HG02981 (cell line): Measurements from ENCODE around the gene APBA2.

Experiments used
- ATAC-seq: cut with Tn5 transposase; IDR thresholded peaks from one replicate; pipeline ENCODE4 v1.9.1; 2021; ENCODE audit warnings: mild to moderate bottlenecking, moderate library complexity; ENCODE audit not compliant: unreplicated experiment

The APBA2 gene

DNA sequence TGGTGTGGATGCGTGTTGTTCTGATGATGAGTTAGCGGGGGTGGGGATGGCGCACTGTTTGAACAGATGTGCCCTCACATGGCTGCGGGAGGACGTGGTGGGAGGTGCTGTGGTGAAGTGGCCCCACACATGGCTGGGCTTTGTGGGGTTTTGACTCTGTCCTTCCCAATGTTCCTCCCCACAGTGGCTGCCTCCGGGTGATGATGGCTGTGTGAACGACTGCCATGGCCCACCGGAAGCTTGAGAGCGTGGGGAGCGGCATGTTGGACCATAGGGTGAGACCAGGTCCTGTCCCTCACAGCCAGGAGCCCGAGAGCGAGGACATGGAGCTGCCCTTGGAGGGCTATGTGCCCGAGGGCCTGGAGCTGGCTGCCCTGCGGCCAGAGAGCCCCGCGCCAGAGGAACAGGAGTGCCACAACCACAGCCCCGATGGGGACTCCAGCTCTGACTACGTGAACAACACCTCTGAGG is 167.9 kb downstream of the APBA2 start:
- ATAC-seq, result no peak

DNA sequence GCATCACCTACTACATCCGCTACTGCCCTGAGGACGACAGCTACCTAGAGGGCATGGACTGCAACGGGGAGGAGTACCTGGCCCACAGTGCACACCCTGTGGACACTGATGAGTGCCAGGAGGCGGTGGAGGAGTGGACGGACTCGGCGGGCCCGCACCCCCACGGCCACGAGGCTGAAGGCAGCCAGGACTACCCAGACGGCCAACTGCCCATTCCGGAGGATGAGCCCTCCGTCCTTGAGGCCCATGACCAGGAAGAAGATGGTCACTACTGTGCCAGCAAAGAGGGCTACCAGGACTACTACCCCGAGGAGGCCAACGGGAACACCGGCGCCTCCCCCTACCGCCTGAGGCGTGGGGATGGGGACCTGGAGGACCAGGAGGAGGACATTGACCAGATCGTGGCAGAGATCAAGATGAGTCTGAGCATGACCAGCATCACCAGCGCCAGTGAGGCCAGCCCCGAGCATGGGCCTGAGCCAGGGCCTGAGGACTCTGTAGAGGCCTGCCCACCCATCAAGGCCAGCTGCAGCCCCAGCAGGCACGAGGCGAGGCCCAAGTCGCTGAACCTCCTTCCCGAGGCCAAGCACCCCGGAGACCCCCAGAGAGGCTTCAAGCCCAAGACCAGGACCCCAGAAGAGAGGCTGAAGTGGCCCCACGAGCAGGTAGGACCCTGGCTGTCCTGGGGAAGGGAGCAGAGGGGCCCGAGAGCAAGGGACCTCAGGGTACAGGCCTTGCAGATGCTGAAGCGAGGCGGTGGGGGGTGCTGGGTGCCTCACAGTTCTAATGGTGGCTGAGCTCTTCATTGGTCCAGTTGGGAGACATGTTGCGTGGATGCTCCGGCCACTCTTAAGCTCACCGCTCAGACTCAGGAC is 168.6 kb downstream of the APBA2 start:
- no peak for ATAC-seq

DNA sequence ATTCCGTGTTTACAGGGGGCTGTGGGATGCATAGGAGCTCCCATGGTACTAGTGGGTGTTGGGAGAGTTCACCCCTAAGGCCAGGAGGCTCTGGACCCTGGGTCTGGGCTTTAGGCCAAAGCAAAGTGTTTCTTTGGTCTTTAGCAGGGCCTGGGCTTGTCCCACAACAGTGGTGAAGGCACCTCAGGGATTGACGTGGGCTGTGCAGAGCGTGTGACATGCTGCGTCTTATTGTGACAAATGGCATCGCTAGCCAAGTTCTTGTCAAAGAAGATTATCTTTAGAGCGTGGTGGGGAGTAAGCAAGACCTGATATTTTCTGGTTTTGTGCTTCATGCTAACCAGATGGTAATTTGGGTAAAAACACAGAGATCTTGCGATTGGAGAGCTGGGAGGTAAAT is 170.1 kb downstream of the APBA2 start:
- ATAC-seq, result no peak

DNA sequence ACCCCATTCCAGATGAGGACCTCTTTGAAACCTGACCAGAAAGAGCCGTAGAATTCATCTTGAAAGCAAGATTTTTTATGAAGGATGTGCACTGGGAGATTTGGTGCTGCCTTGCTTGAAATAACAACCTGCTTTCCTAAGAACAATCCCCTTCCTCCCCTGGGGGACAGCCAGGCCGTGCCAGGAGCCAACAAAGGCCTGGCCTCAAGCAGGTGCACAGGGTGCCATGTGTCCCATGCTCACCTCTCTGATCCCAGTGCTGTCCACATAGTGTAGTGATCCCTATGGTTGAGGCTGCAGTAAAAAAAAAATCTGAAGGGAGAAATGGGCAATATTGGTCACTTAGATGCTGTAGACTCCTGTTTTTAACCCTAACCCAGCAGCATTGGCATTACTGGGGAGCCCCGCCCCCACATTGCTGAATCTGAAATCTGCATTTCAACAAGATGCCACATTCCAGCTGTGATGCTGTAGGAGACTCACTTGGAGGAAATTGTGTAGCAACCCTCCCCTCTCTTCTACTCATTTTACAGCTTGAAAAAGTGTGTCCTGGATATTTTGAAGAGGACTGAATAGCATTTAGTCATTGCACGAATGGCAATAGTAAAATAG is 171.2 kb downstream of the APBA2 start:
- no peak for ATAC-seq

DNA sequence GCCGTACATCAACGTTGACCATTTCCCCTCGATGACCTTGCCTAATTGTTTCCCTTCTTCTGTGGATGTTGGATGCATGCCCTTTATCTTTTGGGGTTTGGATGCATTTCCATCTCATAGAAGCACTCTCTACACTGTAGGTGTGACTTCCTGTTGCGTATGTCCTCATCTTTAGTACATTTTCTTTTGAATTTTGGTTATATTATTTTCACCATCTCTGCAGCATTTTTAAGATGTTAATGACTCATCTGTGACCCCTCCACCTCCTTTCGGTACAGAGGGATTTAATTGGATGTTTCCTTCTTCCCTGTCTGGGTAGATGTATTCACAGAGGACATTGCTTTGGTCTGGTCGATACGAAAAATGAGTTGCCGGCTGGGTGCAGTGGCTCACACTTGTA is 172.1 kb downstream of the APBA2 start:
- ATAC-seq, result no peak

DNA sequence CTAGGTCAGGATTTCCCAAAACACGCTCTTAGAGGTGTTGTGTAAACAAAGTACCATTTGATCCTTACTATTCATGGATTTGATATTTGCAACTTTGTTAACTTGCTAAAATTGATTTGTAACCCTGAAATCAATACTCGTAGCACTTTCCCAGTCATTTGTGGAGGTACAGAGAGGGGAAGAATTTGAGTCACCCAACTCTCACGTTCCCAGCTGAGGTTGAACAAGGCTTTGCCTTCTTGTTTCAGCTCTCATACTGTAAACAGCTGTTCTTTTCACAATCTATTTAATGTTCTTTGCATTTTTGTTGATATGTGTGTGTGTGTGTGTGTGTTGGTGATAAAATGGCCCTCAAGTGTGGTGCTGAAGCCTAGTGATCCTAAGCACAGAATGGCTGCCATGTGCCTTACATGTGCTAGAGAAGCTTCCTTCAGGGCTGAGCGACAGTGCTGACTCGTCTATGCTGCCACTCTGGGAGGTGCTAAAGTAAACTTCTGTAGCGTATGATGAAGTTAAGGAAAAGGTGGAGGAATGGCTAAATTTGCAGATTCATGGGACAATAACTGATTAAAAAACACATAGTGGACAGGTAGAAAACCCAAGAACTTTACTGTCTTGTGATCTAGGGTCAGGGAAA is 173.2 kb downstream of the APBA2 start:
- ATAC-seq, result no peak

DNA sequence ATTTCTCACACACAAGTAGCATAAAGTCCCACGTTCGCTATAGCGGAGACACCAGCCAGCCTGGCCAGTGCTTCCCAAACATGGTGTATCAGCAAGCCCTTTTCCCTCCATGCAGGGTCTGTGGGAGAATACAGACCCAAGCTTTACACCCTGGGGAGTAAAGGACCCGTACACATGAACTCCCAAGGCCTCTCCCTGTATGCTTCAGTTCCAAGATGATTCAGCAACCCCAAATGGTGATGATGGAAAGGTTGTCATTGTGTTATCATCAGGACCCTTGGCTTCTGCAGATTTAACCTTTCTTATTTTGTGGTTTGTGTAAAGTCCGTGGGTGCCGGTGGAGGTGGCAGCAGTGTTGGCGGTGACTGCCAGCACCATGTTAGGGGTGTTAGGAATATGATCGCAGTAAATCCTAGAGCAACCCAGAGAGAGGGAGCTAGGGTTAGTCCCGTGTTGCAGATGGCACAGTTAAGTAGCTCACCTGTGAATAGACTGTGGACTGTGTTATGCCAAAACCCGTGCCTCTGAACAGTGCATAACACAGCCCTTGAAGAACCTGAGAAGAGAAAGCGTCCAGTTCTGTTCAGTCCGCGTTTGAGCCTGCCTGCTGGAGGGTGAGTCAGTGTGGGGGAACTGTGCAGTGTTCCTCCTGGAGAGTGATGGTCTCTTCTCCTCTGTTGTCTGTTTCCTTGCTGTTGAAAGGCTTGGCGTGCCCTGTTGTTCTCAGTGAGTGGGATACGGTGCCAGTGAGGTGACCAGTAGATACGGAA is 174.3 kb downstream of the APBA2 start:
- ATAC-seq, result no peak

DNA sequence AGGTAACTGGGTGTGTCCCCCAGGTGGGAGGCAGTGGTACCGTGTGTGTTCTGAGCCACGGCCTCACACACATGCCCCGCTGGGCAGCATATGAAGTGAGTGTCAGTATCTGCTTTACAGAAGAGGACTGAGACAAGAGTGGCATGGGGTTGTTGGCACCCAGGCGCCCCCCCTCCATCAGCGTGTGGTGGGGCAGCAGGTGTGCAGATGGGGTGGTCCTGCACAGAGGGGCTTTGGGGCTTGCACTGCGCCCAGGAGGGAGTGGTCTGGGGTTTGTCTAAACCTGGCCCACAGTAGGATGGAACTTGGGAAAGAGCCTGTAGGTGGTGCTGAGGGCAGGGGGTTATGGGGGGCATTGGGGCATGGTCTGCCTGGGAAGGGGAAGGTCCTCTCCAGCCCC is 176.0 kb downstream of the APBA2 start:
- ATAC-seq, result no peak

DNA sequence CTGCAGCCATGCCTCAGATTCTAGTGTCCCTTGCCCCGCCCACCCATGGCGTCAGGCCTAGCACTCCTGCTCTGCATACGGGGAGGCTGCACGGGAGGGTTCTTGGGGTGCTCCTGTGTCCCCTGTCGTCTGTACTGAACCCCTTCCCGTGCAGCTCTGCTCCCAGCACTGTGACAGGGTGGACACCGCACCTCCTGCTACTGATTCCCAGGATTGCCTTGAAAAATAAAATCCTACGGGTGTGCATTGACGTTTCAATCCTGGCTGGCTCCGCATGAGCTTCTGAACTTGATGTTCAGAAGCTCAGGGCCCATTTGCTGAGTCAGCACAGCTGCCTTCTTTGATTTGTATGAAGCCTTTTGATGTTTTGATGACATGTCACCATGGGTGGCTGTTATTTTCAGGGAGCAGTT is 176.4 kb downstream of the APBA2 start:
- no peak for ATAC-seq

DNA sequence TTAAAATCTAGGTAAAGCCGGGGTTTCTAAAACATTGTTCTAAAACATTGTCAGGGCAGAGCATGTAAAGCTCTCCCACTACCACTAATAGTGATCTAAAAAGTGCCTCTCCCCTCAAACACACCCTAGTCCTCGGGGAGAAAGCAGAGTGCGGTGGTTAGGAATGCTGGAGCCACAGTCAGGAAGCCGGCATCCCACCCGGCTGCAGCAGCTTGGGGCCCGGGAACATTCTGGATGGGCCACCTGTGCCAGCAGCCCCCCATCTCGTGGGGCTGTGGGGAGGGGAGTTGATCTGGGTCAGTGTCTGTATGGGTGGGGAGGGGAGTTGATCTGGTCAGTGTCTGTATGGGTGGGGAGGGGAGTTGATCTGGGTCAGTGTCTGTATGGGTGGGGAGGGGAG is 176.9 kb downstream of the APBA2 start:
- ATAC-seq, result no peak

DNA sequence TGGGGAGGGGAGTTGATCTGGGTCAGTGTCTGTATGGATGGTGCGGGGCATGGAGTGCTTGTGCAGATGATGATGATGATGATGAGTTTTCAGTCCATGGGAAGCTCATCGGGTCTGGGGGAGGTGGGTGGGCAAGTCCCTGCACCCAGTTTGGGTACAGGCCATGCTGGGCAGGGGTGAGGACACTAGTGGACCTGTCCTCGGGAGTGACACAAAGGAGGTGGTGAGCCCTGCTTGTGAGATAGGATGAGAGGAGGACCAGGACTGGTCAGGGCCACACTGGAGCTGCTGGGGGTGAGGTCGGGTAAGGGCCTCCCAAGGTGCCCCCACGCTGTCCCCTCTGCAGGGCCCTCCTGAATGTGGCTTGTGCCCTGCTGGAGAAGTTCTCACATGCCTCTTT is 177.9 kb downstream of the APBA2 start:
- ATAC-seq, result no peak

DNA sequence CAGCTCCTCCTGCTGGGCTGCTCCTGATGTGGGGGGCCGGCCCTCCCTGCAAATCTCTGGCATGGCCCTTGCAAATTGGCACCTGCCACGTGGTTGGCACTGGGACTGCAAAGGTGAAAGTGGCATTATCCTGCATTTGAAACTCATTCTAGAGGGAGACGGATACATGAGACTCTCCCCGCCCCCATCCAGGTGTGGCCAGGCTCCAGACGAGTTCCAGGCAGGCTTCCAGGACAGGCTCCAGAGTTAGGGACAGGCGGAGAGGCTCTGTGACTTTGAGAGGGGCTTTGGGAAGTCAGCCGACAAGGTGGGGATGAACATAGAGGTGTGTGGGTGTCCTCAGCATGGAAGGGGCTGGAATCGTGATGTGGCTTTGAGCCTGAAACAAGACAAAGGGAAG is 178.5 kb downstream of the APBA2 start:
- no peak for ATAC-seq

DNA sequence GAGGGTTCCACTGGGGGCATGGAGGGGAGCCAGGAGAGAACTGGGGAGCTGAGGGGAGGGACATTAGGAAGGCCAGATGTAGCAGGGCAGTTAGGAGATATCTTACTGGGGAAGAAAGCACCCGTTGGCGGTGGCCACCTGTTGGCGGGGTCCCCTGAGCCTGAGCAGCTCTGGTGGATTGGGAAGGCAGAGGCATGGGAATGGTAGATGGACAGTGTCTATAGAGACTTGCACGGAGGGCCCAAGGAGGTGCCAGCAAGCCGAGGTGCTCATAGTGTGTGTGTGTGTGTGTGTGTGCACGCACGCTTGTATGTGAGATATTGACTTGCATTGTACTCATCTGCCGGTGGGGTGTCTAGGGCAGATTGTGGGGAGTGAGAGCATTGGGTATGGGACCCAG is 179.0 kb downstream of the APBA2 start:
- no peak for ATAC-seq

DNA sequence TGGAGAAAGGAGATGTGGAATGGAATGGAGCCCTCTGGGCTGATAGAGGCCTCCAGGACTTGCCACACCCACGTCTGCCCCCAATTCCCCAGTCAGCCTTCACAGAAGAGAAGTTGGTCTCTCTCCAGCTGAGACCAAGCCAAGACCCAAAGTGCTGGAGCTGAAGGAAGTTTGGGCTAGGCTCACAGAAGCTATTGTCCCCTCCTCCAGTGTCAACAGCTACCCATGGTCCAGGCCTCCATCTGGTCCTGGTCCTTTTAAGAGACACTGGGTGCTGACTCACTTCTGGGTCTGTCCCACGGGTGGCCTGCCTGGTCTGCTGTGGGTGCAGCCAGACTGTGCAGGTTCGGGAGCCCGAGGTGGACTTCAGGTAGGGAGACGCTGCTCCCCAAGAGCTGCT is 179.8 kb downstream of the APBA2 start:
- no peak for ATAC-seq

DNA sequence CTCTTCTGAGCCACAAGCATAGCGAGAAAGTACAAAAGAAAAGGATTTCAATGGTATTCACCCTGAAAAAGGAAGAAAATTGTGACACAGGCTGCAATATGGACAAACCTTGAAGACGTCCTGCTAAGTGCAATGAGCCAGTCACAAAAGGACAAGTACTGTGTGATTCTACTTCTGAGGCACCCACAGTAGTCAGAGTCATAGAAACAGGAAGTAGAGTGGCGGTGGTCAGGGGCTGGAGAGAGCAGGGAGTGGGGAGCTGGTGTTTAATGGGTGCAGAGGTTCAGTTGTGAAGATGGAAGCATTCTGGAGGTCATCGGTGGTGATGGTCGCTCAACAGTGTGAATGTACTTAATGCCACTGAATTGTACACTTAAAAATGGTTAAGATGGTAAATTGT is 180.5 kb downstream of the APBA2 start:
- no peak for ATAC-seq

DNA sequence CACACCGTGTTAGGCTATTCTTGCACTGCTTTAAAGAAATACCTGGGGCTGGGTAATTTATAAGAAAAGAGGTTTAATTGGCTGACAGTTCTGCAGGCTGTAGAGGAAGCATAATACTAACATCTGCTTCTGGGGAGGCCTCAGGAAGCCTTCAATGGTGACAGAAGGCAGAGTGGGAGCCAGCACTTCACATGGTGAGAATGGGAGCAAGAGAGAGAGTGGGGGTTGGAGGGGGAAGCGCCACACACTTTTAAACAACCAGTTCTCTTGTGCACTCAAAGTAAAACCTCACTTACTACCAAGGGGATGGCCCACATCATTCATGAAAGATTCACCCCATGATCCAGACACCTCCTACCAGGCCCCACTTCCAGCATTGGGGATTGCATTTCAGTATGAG is 181.1 kb downstream of the APBA2 start:
- no peak for ATAC-seq

DNA sequence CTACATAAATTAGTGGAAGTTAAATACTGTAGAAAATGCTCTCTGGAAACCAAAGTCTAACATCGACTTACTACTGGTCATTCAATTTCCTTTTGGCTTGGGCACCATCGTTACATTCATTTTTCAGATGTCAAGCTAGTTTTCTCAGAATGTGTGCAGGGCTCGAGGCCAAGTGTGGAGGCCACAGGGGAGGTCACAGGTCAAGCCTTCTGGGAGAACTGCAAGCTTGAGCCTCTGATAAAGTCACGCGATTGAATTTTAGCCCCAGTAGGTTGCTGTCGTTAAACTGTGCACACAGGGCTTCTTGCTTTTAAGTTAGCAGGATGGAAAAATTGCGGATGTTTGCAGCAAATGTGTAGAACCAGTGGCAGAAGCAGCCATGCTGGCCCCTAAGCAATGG is 182.2 kb downstream of the APBA2 start:
- ATAC-seq, result no peak

DNA sequence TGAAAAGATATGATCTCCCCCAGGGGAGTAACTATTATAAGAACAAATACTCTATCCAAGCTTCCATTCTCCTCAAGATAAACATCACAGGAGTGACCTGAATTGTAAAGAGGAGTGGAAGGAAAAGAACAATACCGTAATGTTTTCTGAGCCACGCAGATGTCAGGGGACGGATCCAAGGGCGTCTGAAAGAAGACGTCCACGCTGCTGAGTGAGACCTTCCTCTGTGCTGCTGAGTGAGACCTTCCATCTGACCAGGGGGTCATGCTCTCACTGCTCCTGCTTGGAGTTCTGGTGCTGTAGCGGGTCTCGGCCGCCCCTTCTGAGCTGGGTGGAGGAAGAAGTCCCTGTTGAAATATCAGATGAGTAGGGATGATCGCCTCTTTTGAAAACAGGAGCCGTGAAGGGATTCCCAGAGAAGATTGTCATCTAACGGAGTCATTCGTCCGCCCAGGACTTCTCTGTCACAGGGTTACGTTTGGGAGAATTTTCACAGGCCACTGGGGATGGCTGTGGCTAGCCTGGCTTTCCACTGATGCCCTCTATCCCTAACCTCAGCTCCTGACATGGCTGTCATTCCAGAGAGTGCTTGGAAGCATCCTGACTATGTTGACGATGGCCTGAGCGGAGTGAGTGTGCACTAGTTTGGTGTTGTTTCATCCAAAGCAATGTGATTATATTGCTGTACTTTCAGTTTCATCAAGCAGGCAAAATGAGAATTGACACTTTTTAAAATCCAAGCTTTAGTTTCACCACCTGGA is 184.9 kb downstream of the APBA2 start:
- ATAC-seq, result no peak

DNA sequence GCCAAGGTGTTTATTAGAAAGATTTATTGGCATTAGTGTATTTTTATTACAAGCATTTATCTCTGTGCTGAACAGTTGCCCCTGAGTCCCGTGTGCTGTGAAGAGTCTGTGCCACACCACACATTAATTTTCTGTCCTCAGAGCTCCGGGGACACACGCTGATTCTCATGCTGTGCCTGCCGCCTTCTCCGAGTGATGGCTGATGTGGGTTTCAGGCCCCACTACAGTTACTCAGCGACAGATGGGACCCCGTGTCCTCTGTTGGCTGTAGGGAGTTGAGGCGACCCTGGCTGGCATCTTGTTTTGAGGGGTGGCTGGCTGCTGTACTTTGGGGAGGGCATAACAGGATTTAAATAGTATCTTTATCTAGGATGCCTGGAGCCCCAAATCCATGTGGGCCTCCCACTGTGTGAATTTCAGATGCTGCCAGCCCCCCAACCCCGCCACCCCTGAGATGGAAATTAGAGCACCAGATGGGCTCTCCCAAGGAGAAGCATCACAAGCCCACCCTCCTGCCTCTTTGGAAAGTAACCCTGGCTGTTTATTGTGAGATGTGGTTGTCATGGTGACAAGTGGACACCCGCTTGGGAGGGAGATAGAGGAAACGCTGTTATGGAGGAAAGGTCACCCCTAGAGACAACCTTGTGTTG is 185.6 kb downstream of the APBA2 start:
- ATAC-seq, result no peak

DNA sequence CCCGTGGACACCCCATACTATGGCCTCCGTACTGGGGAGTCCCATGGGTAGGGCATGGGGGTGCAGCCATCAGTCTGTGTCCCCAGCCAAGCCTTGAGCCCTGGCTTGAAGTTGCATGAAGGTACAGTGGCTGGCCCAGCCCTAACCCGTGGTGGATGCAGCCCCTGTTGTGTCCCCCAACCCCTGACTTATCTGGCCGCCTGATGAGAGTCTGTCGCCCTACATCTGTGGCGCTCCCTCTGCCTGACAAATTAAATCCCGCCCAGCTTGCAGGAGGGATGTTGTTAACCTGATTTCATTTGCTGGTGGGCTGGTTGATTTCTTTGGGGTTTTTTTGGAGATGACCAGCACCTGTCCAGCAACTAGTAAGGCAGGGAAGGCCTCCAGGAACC is 186.1 kb downstream of the APBA2 start:
- no peak for ATAC-seq
